GM06990 (cell line): Measurements from ENCODE around the gene HAAO.

Experiments
- DNase-seq: peaks from one replicate; pipeline ENCODE4 v3.0.0-alpha.2; 2011; ENCODE audit not compliant: insufficient read length; ENCODE audit errors: extremely low read depth
- H3K27me3 ChIP-seq: replicated peaks from 2 replicates; pipeline ENCODE4 v1.6.0; 2011; ENCODE audit warnings: low read length; ENCODE audit not compliant: control insufficient read depth, insufficient read depth
- H3K36me3 ChIP-seq: 2 replicates; pipeline ENCODE4 v1.5.1; 2011; ENCODE audit warnings: low read length; ENCODE audit not compliant: control insufficient read depth, insufficient read depth
- H3K4me3 ChIP-seq: replicated peaks from 2 replicates; pipeline ENCODE4 v1.5.1; 2011; ENCODE audit warnings: low read depth, mild to moderate bottlenecking, control low read depth, low read length
- CTCF ChIP-seq: IDR thresholded peaks from 2 replicates; pipeline ENCODE4 v1.5.1; 2011; ENCODE audit warnings: low read length, control low read depth, mild to moderate bottlenecking, inconsistent platforms; ENCODE audit not compliant: insufficient read depth, poor library complexity, severe bottlenecking

Gene HAAO

GRCh38 chr2:42767899-42768705 is 24.3 kb downstream of the HAAO start:
- no peak for TF ChIP-seq CTCF
- peaks cover 10% of the 10 kb centered on the region for H3K36me3 ChIP-seq
- no peak for DNase-seq
- H3K27me3 ChIP-seq: no peaks in the 10 kb centered on the region
- no peak overlapping the region for H3K4me3 ChIP-seq

- Histone ChIP-seq H3K27me3 (no peaks in the 10 kb centered on the region), H3K36me3 (peaks cover 10% of the 10 kb centered on the region), H3K4me3 (no peak overlapping the region)
- no peak for DNase-seq
- no peak for TF ChIP-seq CTCF
Observed at GRCh38 chr2:42767080-42767898, 25.1 kb downstream of the HAAO start.

GRCh38 chr2:42765686-42766085 is 26.7 kb downstream of the HAAO start:
- Histone ChIP-seq H3K36me3 (peaks cover 8% of the 10 kb centered on the region), H3K27me3 (no peaks in the 10 kb centered on the region), H3K4me3 (no peak overlapping the region)
- no peak for DNase-seq
- TF ChIP-seq CTCF: no peak

- Histone ChIP-seq H3K4me3 (no peak overlapping the region), H3K27me3 (no peaks in the 10 kb centered on the region), H3K36me3 (peaks cover 5% of the 10 kb centered on the region)
- TF ChIP-seq CTCF: no peak
- no peak for DNase-seq
Observed at GRCh38 chr2:42764901-42765300, 27.5 kb downstream of the HAAO start.

GRCh38 chr2:42764096-42764495 is 28.3 kb downstream of the HAAO start, which contains the start of gene OXER1:
TSS of gene OXER1 (minus strand) at chr2:42764135. CDS start at chr2:42764062, 73 bp downstream.
- Histone ChIP-seq H3K27me3 (no peaks in the 10 kb centered on the region), H3K36me3 (peaks cover 5% of the 10 kb centered on the region; the same call in 1 of the 2 replicates), H3K4me3 (no peak within 1 kb of the TSS)
- no peak for TF ChIP-seq CTCF
- no peak for DNase-seq
